Stomach smooth muscle (tissue), 2 donors: ENCODE results near the gene TBCEL.
"Not testable (repeated sequence)": the region's sequence is repeated elsewhere in the genome, so short reads cannot be mapped to it uniquely, and the experiment has no call there.

Source experiments
- H3K27ac ChIP-seq: one replicate; pipeline ENCODE4 v1.7.0; 2013; ENCODE audit warnings: mild to moderate bottlenecking, low read length, inconsistent platforms
- H3K27me3 ChIP-seq, 2 donors: one replicate each; pipeline ENCODE4 v1.7.0; 2013; ENCODE audit warnings: low read length in 2 of 2; ENCODE audit not compliant: insufficient read depth in 2 of 2, control insufficient read depth in 1 of 2
- H3K36me3 ChIP-seq, 2 donors: one replicate each; pipeline ENCODE4 v1.7.0; 2013; ENCODE audit warnings: low read length in 2 of 2; ENCODE audit not compliant: control insufficient read depth in 2 of 2, insufficient read depth in 2 of 2
- H3K4me1 ChIP-seq: one replicate; pipeline ENCODE4 v1.7.0; 2013; ENCODE audit warnings: low read length; ENCODE audit not compliant: control insufficient read depth, insufficient read depth
- H3K4me3 ChIP-seq, 2 donors: one replicate each; pipeline ENCODE4 v1.7.0; 2013; ENCODE audit warnings: low read length in 2 of 2
- H3K9ac ChIP-seq, 2 donors: one replicate each; pipeline ENCODE4 v1.7.0; 2013; ENCODE audit warnings: low read length in 2 of 2, mild to moderate bottlenecking in 1 of 2
- H3K9me3 ChIP-seq, 2 donors: one replicate each; pipeline ENCODE4 v1.7.0; 2013; ENCODE audit warnings: low read length in 2 of 2; ENCODE audit not compliant: control insufficient read depth in 2 of 2
- donor health status: healthy.
- donor health status: Pancreatic carcinoma.

TBCEL gene

DNA sequence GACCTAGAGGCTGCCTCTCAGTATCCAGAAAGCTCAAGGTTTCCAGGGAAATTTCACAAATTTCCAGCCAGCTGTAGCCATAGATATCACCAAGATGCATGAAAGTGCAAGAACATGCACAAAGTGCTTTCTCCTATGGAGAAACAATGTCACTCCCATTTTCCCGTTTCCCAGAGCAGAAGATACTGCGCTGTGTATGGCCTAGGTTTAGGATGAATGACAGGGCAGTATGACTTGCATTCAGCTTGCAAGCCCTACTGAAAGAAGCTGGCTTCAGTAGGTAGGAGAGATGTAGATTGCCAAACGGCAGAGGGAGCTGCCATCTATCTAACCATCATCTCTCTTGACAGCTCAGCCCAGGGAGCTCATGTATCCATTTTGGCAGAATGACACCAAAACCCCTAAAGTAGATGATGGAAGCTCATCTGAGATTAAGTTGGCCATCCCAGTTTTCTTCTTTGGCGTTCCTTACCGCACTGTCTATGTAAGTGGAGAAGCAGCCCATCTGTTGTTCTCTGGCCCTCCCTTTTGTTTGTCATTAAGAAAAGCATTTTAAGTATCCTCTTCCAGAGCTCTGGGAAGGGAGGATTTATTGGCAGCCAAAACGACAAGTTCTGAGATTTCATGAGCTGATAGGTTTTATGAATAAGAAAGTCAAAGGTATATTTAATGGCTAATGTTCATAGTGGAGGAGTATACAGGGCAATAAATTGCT lies 81.7 kb downstream of the TBCEL start:
- H3K4me3 ChIP-seq: no peak overlapping the region
- no peak overlapping the region for H3K9ac ChIP-seq
- peaks cover 4% of the 10 kb centered on the region for H3K4me1 ChIP-seq
- H3K36me3 ChIP-seq: no peaks in the 10 kb centered on the region
- no peaks in the 10 kb centered on the region for H3K9me3 ChIP-seq
- H3K27ac ChIP-seq: no peak overlapping the region
- H3K27me3 ChIP-seq: no peaks in the 10 kb centered on the region

DNA sequence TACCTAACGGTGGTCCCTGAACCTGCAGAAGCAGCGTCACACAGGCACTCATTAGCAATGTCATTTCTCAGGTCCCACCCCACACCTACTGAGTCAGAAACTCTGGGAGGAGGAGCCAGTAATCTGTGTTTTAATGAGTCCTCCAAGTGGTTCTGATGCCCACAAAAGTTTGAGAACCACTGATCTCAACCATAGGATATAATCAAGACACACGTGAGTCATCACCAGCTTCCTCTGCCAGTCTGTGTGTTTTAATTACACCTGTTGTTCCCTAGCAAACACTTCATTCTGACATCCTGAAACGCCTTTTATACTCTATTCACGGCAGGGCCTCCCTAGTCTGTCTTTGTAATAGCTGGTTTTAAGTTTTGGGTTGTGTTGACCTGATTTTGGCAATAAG lies 82.9 kb downstream of the TBCEL start:
- Histone ChIP-seq H3K27ac (no peak overlapping the region), H3K36me3 (no peaks in the 10 kb centered on the region), H3K9ac (no peak overlapping the region), H3K9me3 (no peaks in the 10 kb centered on the region), H3K4me3 (no peak overlapping the region), H3K4me1 (peaks cover 4% of the 10 kb centered on the region), H3K27me3 (no peaks in the 10 kb centered on the region)

DNA sequence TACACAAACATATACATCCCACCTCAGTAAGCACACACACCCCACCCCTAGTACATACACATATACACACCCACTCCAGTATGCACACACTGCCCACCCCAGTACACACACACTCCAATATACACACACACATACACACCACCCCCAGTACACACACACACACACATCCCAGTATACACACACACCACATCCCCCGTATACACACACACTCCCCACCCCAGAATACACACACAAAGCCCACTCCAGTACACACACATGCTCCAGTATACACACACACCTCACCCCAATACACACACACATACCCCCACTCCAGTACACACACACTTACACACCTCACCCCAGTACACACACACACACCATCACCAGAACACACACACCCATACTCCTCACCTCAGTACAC lies 84.5 kb downstream of the TBCEL start:
- Histone ChIP-seq H3K4me1 (peaks cover 4% of the 10 kb centered on the region), H3K36me3 (no peaks in the 10 kb centered on the region), H3K9me3 (no peaks in the 10 kb centered on the region), H3K9ac (no peak overlapping the region), H3K27me3 (no peaks in the 10 kb centered on the region), H3K4me3 (no peak overlapping the region), H3K27ac (no peak overlapping the region)

DNA sequence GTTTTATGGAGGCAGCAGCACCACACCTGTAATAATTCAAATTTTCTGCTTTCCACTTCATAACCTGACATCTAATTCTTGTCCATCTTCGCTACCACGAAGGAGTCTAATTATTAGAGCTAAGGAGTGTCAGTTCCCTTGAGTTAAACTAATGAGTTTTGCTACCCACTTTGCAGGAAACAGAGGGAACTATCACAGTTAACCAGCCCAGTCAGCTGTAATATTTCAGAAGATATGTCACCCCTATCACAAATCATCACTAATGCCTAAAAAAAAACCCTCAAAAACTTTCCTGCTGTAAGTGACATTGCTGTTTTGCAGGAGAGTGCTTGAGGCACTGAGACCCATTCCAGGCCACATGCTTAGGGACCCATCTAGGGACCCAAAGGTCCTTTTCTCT lies 85.6 kb downstream of the TBCEL start:
- H3K27me3 ChIP-seq: no peaks in the 10 kb centered on the region
- H3K4me3 ChIP-seq: no peak overlapping the region
- H3K9ac ChIP-seq: no peak overlapping the region
- peaks cover 4% of the 10 kb centered on the region for H3K4me1 ChIP-seq
- H3K27ac ChIP-seq: no peak overlapping the region
- H3K36me3 ChIP-seq: no peaks in the 10 kb centered on the region
- H3K9me3 ChIP-seq: no peaks in the 10 kb centered on the region

DNA sequence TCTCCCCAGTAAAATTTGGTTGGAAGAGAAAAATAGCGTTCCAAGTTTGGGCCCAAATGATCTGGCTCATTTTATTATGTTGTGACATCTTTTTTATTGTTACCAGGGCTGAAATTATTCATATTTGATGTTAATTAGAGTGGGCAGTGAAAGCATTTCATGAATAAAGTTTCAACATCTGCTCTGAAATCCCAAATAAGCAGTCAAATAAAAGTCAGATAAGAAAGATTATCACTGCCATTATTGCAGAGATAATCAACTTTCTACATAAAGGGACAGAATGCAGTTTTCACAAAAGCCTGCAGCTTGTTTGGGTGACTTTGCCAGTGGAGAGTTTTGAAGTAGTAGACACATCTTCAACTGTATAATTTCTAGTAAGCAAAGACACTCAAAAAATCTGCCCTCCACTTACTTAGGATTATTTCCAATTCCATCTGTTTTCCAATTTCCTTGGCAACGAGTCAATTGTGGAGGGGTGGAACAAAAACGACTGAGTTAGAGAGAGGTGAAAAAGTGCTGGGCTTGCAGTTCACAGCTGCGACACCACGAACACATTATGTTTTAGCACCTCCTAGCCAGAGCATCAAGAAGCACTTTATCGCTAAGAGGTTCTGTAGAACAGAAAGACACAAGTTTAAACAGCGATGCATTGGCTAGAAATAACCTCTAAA lies 86.1 kb downstream of the TBCEL start:
- H3K27ac ChIP-seq: no peak overlapping the region
- no peaks in the 10 kb centered on the region for H3K4me1 ChIP-seq
- no peak overlapping the region for H3K9ac ChIP-seq
- no peaks in the 10 kb centered on the region for H3K36me3 ChIP-seq
- H3K4me3 ChIP-seq: no peak overlapping the region
- H3K9me3 ChIP-seq: no peaks in the 10 kb centered on the region
- no peaks in the 10 kb centered on the region for H3K27me3 ChIP-seq

DNA sequence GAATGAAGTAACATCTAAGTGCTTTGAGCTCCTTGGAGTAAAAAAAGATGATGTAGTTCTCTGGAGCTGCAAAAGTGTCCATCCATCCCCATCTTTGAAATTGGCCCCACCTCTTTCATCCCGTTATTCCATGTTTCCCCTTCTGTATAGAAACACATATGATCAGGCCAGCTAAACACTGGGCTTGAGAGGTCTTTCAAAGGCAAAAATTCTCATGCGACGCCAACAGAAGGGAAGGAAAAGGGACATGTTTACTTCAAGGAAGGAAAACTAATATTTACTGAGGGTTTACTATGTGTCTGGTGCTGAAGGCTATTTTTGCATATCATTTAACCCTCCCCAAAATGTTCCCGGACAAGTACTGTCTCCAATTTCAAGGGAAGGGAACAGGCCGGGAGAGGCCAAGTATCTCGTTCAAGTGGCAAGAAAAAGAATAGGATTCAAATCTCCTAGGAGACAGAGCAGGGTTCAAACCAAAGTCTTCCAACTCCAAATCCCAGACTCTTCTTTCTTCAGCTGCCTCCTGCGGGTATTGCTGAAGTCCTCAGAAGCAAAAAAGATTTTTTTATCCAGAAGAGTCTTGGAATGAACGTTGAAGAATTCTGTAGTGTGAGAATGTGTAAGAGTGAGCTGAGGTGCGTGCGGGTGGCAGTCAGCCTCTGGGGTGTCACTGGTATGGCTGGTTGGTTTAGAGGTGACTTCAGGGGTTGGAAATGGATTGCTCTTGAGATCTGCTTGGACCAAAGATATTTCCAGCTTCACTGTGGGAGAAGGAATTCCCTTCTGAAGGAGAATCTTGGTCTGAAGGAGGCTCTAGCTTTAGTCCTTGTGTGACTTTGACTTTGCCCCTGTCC lies 87.2 kb downstream of the TBCEL start:
- no peaks in the 10 kb centered on the region for H3K36me3 ChIP-seq
- no peak overlapping the region for H3K4me3 ChIP-seq
- H3K9me3 ChIP-seq: no peaks in the 10 kb centered on the region
- no peak overlapping the region for H3K27ac ChIP-seq
- H3K27me3 ChIP-seq: no peaks in the 10 kb centered on the region
- H3K9ac ChIP-seq: no peak overlapping the region
- H3K4me1 ChIP-seq: no peaks in the 10 kb centered on the region

DNA sequence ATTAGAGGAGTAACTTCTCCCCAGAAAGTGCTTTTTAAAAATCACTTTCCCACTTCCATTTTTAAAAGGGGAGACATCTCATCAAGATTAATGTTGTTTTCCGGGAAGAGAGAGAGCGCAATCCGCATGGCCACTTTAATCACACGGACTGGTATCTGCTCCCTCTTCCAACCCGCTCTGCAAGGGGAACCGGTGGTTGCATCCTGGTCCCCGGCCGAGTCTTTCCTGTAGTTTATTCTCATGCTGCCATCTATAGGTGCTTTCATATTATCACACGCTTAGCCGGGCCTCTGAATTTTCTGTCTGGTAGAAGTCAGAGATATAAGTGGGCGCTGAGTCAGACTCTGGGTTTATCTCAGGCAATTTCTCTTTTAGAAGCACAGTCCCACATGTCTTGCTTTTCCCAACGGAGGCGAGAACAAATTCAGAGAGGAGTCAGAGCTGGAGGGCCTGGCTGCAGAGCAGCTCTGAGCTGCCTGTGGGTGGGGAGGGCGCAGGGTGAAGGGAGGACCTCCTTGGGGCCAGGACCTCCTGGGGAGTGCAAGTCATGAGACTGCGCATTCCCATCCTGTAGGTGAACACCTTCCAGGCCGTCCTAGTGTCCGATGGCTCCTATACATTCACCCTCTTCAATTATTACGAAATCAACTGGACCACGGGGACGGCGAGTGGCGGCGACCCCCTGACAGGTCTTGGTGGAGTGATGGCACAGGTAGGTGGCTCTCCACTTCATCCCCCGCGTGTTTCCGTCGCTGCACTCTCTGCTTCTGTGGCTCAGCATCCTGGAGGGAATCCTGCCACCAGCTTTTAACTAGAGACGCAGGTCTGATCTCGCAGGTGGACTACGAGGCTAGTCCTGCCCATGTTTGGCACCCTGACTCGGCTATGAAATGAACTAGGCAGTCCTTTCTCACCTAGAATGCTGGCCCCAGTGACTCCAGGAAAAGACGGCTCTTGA lies 88.9 kb downstream of the TBCEL start:
- no peaks in the 10 kb centered on the region for H3K36me3 ChIP-seq
- H3K4me3 ChIP-seq: no peak overlapping the region
- no peaks in the 10 kb centered on the region for H3K9me3 ChIP-seq
- H3K9ac ChIP-seq: no peak overlapping the region
- H3K27me3 ChIP-seq: no peaks in the 10 kb centered on the region
- H3K27ac ChIP-seq: no peak overlapping the region
- H3K4me1 ChIP-seq: no peaks in the 10 kb centered on the region

DNA sequence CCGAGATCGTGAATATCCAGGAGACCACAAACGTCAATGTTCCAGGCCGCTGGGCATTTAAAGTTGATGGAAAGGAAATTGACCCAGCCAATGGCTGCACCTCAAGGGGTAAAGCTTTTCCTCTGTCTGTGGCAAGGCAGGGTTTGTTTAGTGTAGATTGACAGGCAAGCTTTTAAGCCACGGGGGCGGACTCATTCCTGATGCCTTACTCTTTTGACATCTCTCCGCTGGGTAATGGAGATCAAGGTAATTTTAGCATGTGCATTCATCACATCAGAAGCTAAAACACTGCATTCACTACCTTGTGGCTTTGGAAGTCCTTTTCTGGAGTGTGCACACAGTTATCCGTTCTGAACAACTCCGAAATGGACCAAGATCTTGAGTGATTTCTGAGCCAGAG lies 89.7 kb downstream of the TBCEL start:
- Histone ChIP-seq H3K4me1 (no peaks in the 10 kb centered on the region), H3K27me3 (no peaks in the 10 kb centered on the region), H3K36me3 (no peaks in the 10 kb centered on the region), H3K9ac (no peak overlapping the region), H3K4me3 (no peak overlapping the region), H3K9me3 (no peaks in the 10 kb centered on the region), H3K27ac (no peak overlapping the region)

DNA sequence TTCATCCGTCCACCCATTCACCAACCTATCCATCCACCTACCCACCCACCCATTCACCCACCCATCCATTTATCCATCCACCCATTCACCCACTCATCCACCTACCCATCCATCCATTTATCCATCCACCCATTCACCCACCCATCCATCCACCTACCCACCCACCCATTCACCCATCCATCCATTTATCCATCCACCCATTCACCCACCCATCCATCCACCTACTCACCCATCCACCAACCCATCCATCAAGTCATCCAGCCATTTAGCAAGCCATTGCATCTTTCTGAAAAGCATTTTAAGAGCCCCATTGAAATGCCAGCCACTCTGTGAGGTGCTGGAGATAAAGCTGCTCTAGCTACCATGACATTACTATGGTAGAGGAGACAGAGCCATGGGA lies 91.1 kb downstream of the TBCEL start:
- H3K27ac ChIP-seq, H3K4me1 ChIP-seq, H3K9ac ChIP-seq, H3K4me3 ChIP-seq, H3K27me3 ChIP-seq, H3K36me3 ChIP-seq, H3K9me3 ChIP-seq: not testable (repeated sequence)

DNA sequence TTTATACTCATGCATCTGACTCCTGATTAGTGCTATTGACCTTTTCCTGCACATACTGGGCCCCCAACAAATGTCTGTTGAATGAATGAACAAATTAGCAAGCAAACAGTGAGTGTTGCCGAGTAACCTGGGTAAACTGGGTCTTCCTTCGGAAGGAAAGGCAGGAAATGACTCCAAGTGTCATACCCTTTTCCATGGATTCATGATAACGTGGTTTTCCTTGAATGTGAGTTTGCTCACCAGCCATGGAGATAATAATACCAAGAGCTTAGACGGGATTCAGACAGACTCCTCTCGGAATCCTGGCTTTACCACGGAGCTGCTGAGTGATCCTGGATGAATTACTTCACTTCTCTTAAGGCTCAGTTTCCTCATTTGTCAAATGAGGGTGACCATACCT lies 93.9 kb downstream of the TBCEL start:
- H3K27me3 ChIP-seq: no peaks in the 10 kb centered on the region
- H3K27ac ChIP-seq: no peak overlapping the region
- H3K4me1 ChIP-seq: no peaks in the 10 kb centered on the region
- H3K4me3 ChIP-seq: no peak overlapping the region
- no peak overlapping the region for H3K9ac ChIP-seq
- H3K9me3 ChIP-seq: peaks cover 6 to 10% of the 10 kb centered on the region in 2 donors
- H3K36me3 ChIP-seq: no peaks in the 10 kb centered on the region
